GM19035 (cell line): Measurements from ENCODE around the gene TJP2.
"Not testable (repeated sequence)": the region's sequence is repeated elsewhere in the genome, so short reads cannot be mapped to it uniquely, and the experiment has no call there.

Experiments
- ATAC-seq: cut with Tn5 transposase; IDR thresholded peaks from one replicate; pipeline ENCODE4 v1.9.1; 2021; ENCODE audit not compliant: unreplicated experiment

Gene TJP2

DNA sequence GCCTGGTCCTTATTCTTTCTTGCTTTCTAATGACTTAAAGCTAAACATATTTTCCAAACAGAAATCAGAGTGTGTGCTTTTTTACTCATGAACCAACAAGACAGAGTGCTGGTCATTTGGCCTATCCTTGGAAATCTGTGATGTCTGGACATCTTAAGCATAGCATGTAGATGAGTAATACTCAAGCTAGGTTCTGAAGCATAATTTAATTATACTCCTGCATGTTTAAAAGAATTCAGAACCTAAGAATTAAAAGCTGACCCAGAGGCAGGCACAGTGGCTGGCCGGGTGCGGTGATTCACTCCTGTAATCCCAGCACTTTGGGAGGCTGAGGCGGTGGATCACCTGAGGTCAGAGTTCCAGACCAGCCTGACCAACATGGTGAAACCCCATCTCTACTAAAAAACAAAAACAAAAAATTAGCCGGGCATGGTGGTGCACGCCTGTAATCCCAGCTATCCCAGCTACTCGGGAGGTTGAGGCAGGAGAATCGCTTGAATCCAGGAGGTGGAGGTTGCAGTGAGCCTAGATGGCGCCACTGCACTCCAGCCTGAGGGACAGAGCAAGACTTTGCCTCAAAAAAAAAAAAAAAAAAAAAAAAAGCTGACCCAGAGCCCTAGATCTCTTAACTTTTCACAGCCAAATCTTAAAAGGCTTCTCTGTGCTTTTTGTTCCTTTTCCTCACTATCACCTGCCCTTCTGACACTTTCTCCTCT, 16.2 kb upstream of the TJP2 start:
- no peak for ATAC-seq

DNA sequence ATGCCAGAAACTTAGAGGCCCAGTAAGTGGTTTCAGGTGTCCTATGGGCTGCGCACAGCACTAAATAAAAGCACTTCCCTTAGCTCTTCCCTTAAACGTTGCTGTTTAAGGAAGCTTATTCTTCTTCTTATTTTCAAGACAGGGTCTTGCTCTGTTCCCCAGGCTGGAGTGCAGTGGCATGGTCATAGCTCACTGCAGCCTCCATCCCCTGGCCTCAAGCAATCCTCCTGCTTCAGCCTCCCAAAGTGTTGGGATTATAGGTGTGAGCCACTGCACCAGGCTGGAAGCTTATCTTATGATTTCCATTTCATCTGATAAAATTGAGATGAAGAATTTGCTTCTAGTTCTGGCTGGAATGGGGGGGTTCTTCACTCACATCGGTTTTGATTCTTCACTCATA, 15.6 kb upstream of the TJP2 start:
- no peak for ATAC-seq

DNA sequence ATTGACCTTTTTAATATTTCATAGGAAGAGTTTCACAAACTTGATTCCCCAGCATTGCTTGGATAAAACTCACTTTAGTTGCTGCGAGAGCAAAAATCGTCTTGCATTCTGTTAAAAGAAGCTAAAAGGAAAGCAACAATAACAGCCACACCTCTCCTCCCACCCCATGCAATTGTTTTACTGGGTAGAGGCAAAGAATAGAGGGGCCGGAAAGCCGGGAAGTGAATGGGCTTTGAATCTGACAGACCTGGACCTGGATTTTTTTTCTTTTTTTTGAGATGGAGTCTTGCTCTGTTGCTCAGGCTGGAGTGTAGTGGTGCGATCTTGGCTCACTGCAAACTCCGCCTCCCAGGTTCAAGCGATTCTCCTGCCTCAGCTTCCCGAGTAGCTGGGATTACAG, 9.5 kb upstream of the TJP2 start:
- not testable (repeated sequence) for ATAC-seq

DNA sequence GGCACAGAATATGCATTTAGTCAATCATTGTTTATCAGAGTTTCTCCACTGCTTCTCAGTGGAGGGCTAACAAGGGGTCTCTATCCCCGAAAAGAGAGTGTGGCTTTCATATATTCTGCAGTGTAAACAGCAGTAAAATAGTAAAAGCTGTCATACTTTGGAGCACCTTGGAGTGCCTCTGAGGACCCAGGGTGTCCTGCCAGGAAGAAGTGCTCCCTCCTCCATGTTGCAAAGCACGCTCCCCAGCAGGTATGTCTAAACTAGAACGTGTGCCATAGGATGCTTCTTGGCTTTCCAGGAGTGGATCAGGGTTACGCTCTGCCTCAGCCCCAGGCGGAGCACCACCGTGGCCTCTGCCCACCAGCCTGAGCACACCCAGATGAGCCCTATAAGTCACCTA, 8.5 kb upstream of the TJP2 start:
- no peak for ATAC-seq

DNA sequence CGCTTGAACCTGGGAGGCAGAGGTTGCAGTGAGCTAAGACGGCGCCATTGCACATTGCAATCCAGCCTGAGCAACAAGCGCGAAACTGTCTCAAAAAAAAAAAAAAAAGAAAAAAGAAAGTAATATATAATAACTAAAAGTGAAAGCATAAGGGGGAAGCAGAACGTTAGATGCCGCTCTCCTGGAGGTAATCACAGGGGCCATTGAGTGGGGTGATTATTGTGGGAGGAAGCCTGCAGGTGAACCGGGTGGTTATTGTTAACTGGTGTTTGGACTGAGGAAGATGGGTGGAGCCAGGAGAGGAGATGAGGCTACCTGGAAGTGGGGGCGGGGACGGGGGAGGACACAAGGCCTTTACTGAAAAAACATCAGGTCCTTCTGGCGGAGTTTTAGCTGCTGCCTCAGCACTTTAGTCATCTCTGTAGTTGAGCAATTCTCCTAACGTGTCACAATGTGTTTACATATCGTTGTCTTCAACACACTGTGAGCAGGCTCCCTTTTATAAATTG, 5.3 kb upstream of the TJP2 start:
- ATAC-seq: peak; percentile 48

DNA sequence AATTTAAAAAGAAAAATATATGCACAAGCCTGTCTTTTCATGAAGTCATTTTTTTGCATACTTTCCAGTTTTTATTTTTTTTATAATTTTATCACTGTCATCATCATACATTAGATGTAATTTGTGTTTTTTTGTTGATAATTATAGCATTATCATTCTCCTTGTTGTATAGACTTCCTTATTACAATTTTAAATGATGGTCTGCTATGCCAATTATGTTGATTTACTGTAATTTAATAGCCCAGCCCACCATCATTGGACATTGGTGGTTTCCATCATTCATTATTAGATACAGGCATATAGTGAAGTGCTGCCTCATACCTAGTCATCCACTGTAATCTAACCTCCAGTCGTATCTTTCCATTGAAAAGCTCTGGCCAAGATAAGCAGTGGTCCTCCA, 3.8 kb upstream of the TJP2 start:
- no peak for ATAC-seq

DNA sequence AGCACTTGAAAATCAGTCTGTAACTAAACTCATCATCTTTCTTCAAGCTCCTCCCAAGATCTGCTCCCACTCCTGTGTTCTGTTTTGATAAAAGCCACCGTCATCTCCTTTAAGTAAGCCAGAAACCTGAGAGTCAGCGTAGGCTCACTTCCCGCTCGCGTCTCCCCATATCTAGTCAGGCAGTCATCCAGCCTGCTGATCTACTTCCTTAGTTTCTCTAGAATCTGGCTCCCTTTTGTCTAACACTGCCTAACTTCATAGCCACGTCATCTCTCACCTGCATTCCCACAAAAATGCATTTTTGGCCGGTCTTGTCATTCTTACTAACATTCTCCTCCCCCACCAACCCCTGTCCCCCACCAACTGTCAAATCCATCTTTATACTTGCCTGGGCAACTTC, 3.0 kb upstream of the TJP2 start:
- ATAC-seq: no peak

DNA sequence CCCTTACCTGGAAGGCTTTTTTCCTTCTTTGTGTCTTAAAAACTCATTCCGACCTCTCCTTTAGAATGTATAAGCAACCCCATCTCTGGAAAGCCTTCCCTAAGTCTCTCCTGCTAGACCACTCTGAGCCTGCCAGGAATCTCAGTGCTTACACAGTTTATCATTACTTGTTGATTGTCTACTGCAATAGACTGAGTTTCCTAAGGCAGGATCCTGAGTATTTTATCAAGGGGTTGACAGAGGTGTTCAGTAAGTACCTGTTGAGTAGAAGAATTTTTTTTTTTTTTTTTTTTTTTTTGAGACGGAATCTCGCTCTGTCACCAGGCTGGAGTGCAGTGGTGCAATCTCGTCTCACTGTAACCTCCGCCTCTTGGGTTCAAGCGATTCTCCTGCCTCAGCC, 2.6 kb upstream of the TJP2 start:
- no peak for ATAC-seq

DNA sequence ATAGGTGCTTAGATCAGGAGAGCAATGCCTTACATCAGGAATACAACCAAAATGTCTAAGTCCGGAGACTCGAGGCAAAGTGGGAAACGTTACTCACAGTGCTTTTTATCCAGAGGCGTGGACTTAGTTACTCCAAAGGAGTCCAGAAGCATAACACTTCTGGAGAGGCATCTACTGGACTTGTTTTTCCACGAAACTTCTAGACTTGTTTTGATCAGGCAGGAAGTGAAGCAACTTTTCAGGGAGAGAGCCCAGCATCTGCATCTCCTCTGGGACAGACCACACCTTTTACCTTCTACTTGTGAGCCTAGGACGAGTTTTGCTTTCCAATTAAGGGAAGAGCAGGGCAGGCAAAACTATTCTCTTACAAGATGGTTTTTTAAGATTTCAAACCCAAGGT, 1.2 kb upstream of the TJP2 start:
- ATAC-seq: no peak

DNA sequence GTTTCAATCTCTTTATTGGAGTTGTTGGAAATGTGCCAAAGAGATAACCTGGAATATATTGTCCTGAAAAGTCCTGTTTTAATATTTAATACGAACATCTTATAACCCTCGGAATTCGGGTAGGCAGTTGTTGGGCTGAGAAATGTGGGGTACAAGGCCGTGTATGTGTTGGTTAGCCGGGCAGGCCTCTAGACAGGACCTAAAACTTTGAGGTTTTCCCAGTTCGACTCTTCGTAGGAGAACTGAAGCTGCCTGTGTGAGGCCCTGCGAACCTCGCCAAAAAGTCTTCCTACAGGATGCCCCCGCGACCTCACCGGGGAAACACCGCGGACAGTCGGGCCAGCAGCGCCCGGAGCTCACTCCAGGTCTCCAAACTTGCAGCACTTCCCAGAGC, 583 bp upstream of the TJP2 start:
- ATAC-seq: peak; percentile 7

DNA sequence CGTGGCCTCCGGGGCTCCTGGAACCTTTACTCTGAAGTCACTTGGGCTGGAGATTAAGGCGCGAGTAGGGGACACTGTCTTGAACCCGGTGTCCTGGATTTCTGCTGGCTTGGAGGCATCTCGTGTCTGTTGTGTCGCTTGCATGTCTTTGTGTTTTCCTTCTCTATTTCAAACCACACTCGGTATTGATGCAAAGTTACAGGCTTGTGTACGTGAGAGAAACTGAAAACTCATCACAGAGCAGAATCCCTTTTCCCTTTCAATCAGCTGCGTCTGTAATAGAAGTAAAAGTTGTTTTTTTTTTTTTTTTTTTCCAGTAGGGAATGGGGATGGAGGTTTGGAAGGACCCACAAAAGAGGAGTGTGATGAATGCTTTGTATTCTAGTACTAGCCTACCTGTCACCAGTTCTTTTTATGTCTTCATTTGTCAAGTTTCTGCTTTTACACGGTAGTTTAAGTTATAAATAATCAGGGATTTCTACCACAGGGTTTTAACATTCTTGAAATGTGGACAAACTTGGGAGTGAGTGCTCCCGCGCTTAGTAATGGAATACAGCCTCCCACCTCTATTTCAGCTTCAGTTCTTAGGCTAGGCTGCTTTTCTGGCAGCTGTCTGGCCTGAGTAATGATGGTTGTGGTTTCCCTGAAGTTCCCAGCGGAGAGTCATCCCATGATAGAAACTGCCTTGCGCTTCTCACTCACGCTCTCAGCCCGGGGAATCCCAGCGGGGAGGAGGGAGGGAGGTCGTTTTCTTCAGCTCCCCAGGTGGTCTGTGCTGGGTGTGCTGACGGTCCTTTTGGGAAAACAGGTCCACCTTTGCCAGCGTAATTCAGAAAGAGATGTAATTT, 763 bp downstream of the TJP2 start:
- ATAC-seq: peak; percentile 42

DNA sequence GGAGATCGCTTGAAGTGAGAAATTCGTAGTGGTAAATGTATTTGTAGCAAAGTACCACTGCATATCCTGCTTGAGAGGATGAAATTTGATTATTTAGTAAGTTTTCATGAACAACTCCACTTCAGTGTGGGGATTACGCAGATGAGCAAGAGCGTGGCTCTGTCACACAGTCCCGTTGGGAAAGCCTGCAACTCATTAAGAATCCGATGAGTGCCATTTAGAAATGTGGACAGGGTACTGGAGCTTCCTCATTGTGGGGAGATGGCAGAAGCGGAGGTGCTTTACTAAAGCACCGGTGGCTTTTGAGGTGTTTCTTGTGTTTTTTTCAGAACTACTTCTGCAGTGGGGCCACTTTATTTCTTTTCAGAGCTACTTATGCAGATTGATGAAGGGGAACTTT, 1.4 kb downstream of the TJP2 start:
- peak; percentile 13 for ATAC-seq

DNA sequence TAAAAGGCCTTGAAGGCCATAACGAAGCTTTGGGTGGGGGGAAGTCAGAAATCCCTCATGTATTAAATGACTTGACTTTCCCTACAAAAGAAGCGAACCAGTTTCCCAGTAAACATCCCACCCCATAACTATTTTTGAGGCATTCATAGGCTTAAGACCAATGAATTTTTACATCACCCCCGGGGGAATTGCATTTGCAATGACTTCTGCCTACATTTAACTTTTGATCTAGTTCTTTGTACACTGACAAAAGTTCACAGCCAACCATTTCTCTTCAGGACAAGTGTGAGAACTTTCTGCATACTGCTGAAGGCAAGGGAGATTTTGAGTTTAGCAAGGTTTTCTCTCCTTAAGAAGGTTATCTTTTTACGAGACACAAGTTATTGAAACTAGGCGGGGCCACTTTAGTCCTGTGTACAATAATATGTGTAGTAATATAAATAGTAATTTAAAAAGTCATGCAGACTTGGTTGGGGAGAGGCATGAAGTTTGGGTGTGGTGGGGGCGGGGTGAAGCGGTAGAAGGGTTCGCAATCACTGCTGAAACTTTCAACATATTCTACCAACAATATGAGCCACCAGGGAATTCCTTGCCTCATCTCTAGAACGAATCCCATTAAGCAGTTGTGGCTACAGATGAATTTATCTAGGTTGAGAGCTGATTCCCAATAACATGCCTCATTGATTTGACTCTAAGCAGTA, 2.5 kb downstream of the TJP2 start:
- ATAC-seq: no peak

DNA sequence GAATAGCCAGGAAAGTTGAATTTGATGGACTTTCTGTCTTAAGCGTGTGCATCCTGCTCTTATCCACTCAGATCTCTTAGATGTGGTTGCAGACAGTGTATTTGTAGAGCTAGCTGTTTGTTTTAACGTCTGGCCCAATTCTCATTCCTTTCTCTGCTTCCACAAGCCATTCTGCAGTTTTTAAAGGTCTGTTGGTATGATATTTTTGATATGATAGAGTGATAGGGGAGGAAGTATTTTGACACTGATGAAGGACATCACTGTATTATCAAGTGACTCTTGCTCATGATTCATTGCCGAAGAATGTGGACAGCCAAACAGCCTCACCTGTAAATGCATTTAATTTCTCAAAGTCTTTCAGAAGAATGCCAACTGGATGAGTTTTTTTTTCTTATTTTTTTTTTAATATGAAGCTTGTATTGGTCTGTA, 4.5 kb downstream of the TJP2 start:
- ATAC-seq: no peak

DNA sequence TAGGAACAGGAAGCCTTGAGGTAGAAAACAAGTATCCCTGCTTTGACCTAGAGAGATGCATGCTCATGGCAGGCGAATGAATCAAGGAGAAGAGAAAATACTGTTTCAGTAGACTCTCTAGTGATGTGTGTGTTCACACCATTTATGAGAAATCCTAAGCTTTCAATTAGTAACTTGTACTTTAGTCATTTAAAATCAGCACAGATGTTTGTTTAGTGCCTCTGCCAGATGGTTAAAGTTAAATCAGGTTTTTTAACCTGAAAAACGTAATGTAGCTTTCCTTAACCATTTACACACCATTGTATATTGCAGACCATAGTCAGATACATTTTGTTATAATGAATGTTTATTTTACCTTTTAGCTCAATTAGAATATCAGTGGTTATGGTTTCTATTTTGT, 5.0 kb downstream of the TJP2 start:
- ATAC-seq: no peak

DNA sequence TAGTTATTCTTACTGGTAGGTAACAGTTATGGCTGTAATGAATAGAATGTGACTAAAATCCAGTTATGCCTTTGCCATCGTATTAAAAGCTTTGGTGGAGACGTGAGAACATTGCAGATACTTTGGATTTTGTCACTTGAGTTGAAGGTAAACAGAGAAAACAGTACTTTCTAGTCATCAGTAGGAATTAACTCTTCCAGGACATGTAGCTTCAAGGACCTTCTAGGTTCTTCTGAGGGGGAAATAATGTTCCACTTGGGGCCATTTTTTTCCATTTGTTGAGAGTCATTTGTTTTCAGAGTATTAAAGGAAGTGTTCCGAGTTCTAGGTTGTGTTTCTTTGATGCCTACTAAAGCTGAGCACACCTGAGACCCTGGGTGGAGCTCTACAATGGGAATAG, 6.1 kb downstream of the TJP2 start:
- ATAC-seq: no peak

DNA sequence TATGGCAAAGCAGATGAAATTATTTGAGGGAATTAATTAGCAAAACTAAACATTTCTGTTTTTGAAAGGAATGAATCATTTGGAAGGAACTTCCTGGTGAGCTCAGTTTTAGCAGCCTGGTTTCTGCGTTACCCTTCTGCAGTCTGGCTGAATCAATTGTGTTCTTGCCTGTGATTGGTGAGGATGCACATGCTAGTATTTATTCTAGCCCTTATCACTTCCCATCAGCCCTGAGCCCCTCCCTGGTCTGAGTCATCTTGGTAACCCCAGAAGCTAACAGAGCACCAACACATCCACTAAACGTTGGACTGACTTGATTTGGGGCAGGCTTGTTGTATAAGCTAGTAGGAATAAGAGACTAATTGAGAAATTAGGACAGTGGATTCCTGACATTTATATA, 6.6 kb downstream of the TJP2 start:
- ATAC-seq: no peak

DNA sequence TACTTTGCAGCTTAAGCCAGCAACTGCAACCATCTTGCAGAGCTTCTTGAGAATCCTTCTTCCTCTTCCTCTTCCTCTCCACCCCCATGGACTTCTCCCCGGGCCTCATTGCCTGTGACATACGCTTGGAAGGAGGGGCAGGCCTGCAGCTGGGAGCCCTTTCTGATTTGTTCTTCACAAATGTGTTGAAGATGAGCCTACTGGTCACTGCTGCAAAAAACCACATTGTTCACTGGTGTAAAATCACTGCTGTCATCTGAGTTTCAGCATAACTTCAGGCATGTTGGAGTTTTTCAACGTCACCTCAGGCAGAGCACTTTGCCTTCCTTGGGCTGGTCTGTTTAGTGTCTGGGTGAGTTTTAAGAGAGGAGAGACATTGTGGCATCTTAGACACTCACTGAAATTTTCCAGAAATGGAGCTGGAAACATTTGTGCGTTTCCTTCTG, 7.9 kb downstream of the TJP2 start:
- no peak for ATAC-seq

DNA sequence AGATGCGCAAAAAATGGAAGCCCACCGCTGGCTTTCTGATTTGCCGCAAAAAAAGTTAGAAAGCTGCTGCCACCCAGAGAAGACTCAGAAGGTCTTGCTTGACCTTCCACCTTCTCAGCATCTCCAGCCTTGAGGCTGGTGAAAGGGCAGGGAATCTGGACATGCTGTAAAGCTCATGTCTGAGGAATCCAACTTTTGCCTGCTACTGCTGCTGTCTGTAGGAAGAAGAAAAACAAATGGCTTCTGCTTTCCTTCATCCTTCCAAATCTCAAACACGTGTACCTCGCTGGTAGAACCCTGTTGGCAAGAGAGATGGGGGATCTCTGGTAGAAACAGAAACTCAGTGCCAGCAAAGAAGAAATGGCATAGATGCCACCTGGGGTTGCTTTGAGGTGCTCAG, 10.2 kb downstream of the TJP2 start:
- no peak for ATAC-seq

DNA sequence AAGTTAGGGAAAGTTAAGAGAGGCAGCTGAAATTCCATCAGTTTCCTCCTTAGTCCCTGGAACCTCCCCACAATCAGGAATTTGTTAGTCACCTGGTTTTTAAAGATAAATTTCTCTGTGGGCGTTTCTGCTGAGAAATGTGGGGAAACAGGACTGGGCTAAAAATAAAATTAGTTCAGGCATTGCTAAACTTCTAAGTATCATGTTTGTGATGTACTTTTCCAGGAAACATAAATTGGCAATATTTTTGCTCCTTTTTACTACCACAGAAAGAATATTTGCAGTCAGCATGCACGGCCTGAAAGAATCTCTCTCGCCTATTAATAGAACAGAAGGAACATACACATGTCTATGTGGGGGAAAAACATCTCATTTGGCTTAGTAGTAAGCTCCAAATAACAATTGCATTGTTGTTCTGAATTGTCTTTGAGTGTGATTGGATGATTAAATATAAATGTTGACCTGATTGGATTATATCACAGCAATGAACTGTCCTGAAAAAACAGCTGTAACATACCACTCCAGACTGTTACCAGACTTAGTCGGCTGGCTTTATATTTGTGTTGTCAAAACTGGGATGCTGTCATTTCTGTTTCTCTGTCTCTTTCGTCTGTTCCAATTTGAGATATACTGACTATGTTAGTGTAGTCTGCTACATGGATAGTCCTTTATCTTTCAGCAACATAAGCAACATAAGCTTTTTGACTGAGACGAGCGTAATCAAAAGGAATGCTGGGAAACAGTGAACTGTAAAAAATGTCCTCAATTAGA, 12.9 kb downstream of the TJP2 start:
- no peak for ATAC-seq

DNA sequence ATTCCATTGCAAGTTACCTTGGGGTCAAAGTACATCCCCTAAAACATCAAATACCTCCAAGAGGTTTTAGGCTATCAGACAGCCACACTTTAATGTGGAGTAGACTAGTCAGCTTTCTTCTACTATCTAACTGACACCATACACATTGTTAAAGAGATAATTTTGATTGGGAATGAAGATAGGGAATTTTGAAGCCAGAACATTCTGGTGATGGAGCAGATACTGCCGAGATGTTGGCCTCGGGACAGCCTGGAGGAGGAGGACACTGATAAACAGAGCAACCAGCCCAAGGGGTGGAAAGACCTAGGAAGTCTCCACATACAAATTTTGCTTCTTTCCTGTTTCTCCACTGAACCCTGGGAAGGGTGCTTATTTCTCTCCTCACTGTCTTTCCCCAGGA, 14.9 kb downstream of the TJP2 start:
- ATAC-seq: no peak
